ENCODE measurements around the gene LPGAT1. TPM values are rescaled to one million over a fixed set of nuclear protein-coding genes. Genes with fewer than 3 reads are reported as not detected.

The LPGAT1 gene
- total RNA-seq, 1 donor from 2014 or later, result 61.8 TPM

- no peak for DNase-seq (ENCODE audit: low spot score)
Measured at GRCh38 chr1:211829343-211830054, 1.1 kb downstream of the LPGAT1 start.

GRCh38 chr1:211828584-211829342 lies 1.8 kb downstream of the LPGAT1 start:
- DNase-seq (ENCODE audit: low spot score), result no peak

- no peak for DNase-seq (ENCODE audit: low spot score)
Measured at GRCh38 chr1:211827051-211827450, 3.5 kb downstream of the LPGAT1 start.

- DNase-seq (ENCODE audit: low spot score), result no peak
Measured at GRCh38 chr1:211825980-211826379, 4.6 kb downstream of the LPGAT1 start.

GRCh38 chr1:211822677-211823407 lies 7.7 kb downstream of the LPGAT1 start:
- no peak for DNase-seq (ENCODE audit: low spot score)

- DNase-seq (ENCODE audit: low spot score), result no peak
Measured at GRCh38 chr1:211816586-211816985, 14.0 kb downstream of the LPGAT1 start.

GRCh38 chr1:211814313-211814712 lies 16.2 kb downstream of the LPGAT1 start:
- DNase-seq (ENCODE audit: low spot score), result no peak

- DNase-seq (ENCODE audit: low spot score), result no peak
Measured at GRCh38 chr1:211813590-211813989, 17.0 kb downstream of the LPGAT1 start.

- DNase-seq (ENCODE audit: low spot score), result no peak
Measured at GRCh38 chr1:211812584-211812983, 18.0 kb downstream of the LPGAT1 start.

- no peak for DNase-seq (ENCODE audit: low spot score)
Measured at GRCh38 chr1:211811848-211812247, 18.7 kb downstream of the LPGAT1 start.

- no peak for DNase-seq (ENCODE audit: low spot score)
Measured at GRCh38 chr1:211811126-211811525, 19.4 kb downstream of the LPGAT1 start.

GRCh38 chr1:211808475-211808874 lies 22.1 kb downstream of the LPGAT1 start:
- no peak for DNase-seq (ENCODE audit: low spot score)

GRCh38 chr1:211804915-211805314 lies 25.6 kb downstream of the LPGAT1 start:
- DNase-seq (ENCODE audit: low spot score), result no peak

- no peak for DNase-seq (ENCODE audit: low spot score)
Measured at GRCh38 chr1:211800925-211801607, 29.5 kb downstream of the LPGAT1 start.

- DNase-seq (ENCODE audit: low spot score), result no peak
Measured at GRCh38 chr1:211797994-211798393, 32.6 kb downstream of the LPGAT1 start.

GRCh38 chr1:211791979-211792378 lies 38.6 kb downstream of the LPGAT1 start:
- DNase-seq (ENCODE audit: low spot score), result no peak

- DNase-seq (ENCODE audit: low spot score), result no peak
Measured at GRCh38 chr1:211789641-211790464, 40.7 kb downstream of the LPGAT1 start.

- DNase-seq (ENCODE audit: low spot score), result no peak
Measured at GRCh38 chr1:211788626-211789025, 41.9 kb downstream of the LPGAT1 start.

- DNase-seq (ENCODE audit: low spot score), result no peak
Measured at GRCh38 chr1:211783897-211784296, 46.7 kb downstream of the LPGAT1 start.

- no peak for DNase-seq (ENCODE audit: low spot score)
Measured at GRCh38 chr1:211783266-211783665, 47.3 kb downstream of the LPGAT1 start.

- DNase-seq (ENCODE audit: low spot score), result no peak
Measured at GRCh38 chr1:211781260-211781659, 49.3 kb downstream of the LPGAT1 start.
